ENCODE measurements around the gene TMEM108.
A peak's percentile ranks its signal among the peaks of the same experiment; 100 is the strongest.

TMEM108 gene

GRCh38 chr3:133103706-133104105 lies 65.5 kb downstream of the TMEM108 start:
- no peak for DNase-seq (ENCODE audit: low read depth)
- TF ChIP-seq, protein P1, sequence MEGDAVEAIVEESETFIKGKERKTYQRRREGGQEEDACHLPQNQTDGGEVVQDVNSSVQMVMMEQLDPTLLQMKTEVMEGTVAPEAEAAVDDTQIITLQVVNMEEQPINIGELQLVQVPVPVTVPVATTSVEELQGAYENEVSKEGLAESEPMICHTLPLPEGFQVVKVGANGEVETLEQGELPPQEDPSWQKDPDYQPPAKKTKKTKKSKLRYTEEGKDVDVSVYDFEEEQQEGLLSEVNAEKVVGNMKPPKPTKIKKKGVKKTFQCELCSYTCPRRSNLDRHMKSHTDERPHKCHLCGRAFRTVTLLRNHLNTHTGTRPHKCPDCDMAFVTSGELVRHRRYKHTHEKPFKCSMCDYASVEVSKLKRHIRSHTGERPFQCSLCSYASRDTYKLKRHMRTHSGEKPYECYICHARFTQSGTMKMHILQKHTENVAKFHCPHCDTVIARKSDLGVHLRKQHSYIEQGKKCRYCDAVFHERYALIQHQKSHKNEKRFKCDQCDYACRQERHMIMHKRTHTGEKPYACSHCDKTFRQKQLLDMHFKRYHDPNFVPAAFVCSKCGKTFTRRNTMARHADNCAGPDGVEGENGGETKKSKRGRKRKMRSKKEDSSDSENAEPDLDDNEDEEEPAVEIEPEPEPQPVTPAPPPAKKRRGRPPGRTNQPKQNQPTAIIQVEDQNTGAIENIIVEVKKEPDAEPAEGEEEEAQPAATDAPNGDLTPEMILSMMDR (conservative IDR thresholded peaks at IDR 0.05; ENCODE audit: control insufficient read depth, insufficient read depth, low read depth, low read length), result no peak
- H3K4me3 ChIP-seq (ENCODE audit: control insufficient read depth, low read depth, low read length), result no peak overlapping the region

- DNase-seq (ENCODE audit: low read depth), result no peak
- H3K4me3 ChIP-seq (ENCODE audit: control insufficient read depth, low read depth, low read length), result no peak overlapping the region
- TF ChIP-seq, protein P1 (conservative IDR thresholded peaks at IDR 0.05; ENCODE audit: control insufficient read depth, insufficient read depth, low read depth, low read length), result no peak
Measured at GRCh38 chr3:133106169-133106568, 68.0 kb downstream of the TMEM108 start.

DNA sequence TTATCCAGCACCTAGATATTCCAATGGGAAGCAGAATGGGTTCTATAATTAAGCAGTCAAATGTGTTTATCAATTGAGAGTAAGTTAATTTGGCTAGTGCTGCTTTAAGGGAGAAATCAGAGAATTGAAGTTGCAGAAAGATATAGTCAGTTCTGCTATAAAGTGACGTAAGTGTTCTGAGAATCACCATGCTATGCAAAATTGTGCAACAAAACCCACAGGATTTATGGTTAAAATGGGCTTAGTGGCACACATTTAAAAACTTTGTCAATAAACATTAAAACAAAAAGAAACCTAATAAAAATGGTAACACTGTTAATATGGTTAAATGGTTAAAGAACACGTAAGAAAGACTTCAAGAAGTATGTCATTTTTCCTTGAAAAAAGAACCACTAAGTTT lies 74.5 kb downstream of the TMEM108 start:
- DNase-seq (ENCODE audit: low read depth), result peak; percentile 44
- TF ChIP-seq, protein P1 (conservative IDR thresholded peaks at IDR 0.05; ENCODE audit: control insufficient read depth, insufficient read depth, low read depth, low read length), result no peak
- H3K4me3 ChIP-seq (ENCODE audit: control insufficient read depth, low read depth, low read length), result no peak overlapping the region

DNA sequence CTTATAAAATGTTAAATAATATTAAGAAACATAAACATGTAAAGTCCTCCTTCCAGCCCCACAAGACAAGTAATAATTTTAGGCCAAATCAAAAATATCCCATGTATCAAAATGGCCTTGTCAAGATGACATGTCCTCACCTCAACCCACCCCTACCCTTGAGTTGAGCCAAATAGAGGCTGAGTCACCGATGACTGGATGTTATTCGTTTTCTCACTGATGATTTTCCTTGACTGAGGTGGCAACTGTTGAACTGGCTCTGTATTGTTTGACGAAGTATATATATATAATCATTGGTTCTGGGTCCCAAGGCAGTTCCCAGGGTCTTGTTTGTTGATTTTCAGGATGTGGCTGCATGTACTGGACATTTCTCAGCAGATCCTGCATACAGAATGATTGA lies 75.3 kb downstream of the TMEM108 start:
- no peak overlapping the region for H3K4me3 ChIP-seq (ENCODE audit: control insufficient read depth, low read depth, low read length)
- DNase-seq (ENCODE audit: low read depth), result peak; percentile 72
- TF ChIP-seq, protein P1 (conservative IDR thresholded peaks at IDR 0.05; ENCODE audit: control insufficient read depth, insufficient read depth, low read depth, low read length), result no peak

- no peak overlapping the region for H3K4me3 ChIP-seq (ENCODE audit: control insufficient read depth, low read depth, low read length)
- TF ChIP-seq, protein P1 (conservative IDR thresholded peaks at IDR 0.05; ENCODE audit: control insufficient read depth, insufficient read depth, low read depth, low read length), result no peak
- DNase-seq (ENCODE audit: low read depth), result peak; percentile 19
Measured at GRCh38 chr3:133113927-133114597, 75.9 kb downstream of the TMEM108 start.

- DNase-seq (ENCODE audit: low read depth), result no peak
- TF ChIP-seq, protein P1 (conservative IDR thresholded peaks at IDR 0.05; ENCODE audit: control insufficient read depth, insufficient read depth, low read depth, low read length), result no peak
- H3K4me3 ChIP-seq (ENCODE audit: control insufficient read depth, low read depth, low read length), result no peak overlapping the region
Measured at GRCh38 chr3:133115176-133115575, 77.0 kb downstream of the TMEM108 start.

Measured in fibroblast of mammary gland (primary cell).